B cell (primary cell): ENCODE measurements around the gene NDFIP1. TPM values are rescaled to one million over a fixed set of nuclear protein-coding genes. Genes with fewer than 3 reads are reported as not detected.

ENCODE experiments used
- ATAC-seq: fragments of 200-7000 bp; cut with Tn5 transposase; one replicate; pipeline ENCODE4 v1.10.0; 2021; ENCODE audit warnings: low read depth, mild to moderate bottlenecking, moderate number of reproducible peaks, moderate library complexity
- CTCF ChIA-PET: fragments of 350-600 bp; sonication (Branson Sonifier 250); formaldehyde crosslinking; loops from one replicate; lab custom pipeline; 2021; ENCODE audit warnings: antibody characterized with exemption, inconsistent platforms; lab: Charles Lee
- POLR2A ChIA-PET: fragments of 350-600 bp; sonication (Branson Sonifier 250); formaldehyde crosslinking; loops from one replicate; lab custom pipeline; 2021; ENCODE audit warnings: antibody characterized with exemption; lab: Charles Lee
- DNase-seq: peaks from one replicate; pipeline ENCODE4 v3.0.0; 2013
- H2AFZ ChIP-seq: 2 replicates; pipeline ENCODE4 v1.6.1; 2012; ENCODE audit warnings: mild to moderate bottlenecking, low read depth, low read length; ENCODE audit not compliant: insufficient read depth, poor library complexity, severe bottlenecking
- H3K27ac ChIP-seq, 2 donors: 1 replicate in 1 of 2; 2 replicates in 1 of 2; pipeline ENCODE4 v1.5.1; 2012 to 2013; ENCODE audit warnings: low read length in 2 of 2, mild to moderate bottlenecking in 2 of 2, moderate library complexity in 1 of 2
- H3K27me3 ChIP-seq, 4 experiments: fragments of 200-600 bp in 1 of 4; sonication (generic) in 1 of 4; replicated peaks in 1 of 4; 1 replicate in 2 of 4; 2 replicates in 2 of 4; pipeline versions ENCODE4 v1.6.1 to v1.7.0; 2013 to 2016; ENCODE audit warnings: low read length in 3 of 4, mild to moderate bottlenecking in 2 of 4, mixed read lengths in 1 of 4, moderate library complexity in 1 of 4; ENCODE audit not compliant: insufficient read depth in 4 of 4, control insufficient read depth in 3 of 4; ENCODE audit errors: control extremely low read depth in 1 of 4
- H3K36me3 ChIP-seq, 2 experiments: replicated peaks in 1 of 2; 1 replicate in 1 of 2; 2 replicates in 1 of 2; pipeline versions ENCODE4 v1.6.1 to v1.7.1; 2013; ENCODE audit warnings: low read length in 1 of 2; ENCODE audit not compliant: insufficient read depth in 2 of 2, control insufficient read depth in 1 of 2; ENCODE audit errors: control extremely low read depth in 1 of 2, extremely low read depth in 1 of 2
- H3K4me1 ChIP-seq, 2 donors: fragments of 200-600 bp in 1 of 2; sonication (generic) in 1 of 2; 1 replicate in 1 of 2; 2 replicates in 1 of 2; pipeline versions ENCODE4 v1.5.1 to v1.6.1; 2013 to 2017; ENCODE audit warnings: low read length in 2 of 2; ENCODE audit not compliant: control insufficient read depth in 2 of 2, insufficient read depth in 2 of 2
- H3K4me2 ChIP-seq: replicated peaks from 2 replicates; pipeline ENCODE3; 2012; ENCODE audit warnings: mild to moderate bottlenecking, low read depth, low read length; ENCODE audit not compliant: poor library complexity, severe bottlenecking
- H3K4me3 ChIP-seq, 5 experiments: fragments of 200-600 bp in 1 of 5; sonication (generic) in 1 of 5; 1 replicate in 3 of 5; 2 replicates in 2 of 5; pipeline versions ENCODE4 v1.5.1 to v1.7.0; 2011 to 2016; ENCODE audit warnings: low read length in 4 of 5, mild to moderate bottlenecking in 4 of 5, low read depth in 2 of 5, control low read depth in 1 of 5, moderate library complexity in 1 of 5; ENCODE audit not compliant: insufficient read depth in 1 of 5; ENCODE audit errors: control extremely low read depth in 1 of 5, extremely low read depth in 1 of 5
- H3K79me2 ChIP-seq: fragments of 200-600 bp; sonication (generic); one replicate; pipeline ENCODE4 v1.6.0; 2016; ENCODE audit warnings: low read length; ENCODE audit not compliant: control insufficient read depth, insufficient read depth
- H3K9ac ChIP-seq: fragments of 200-600 bp; sonication (generic); 2 replicates; pipeline ENCODE4 v1.6.1; 2017; ENCODE audit warnings: mild to moderate bottlenecking, low read length, moderate library complexity
- H3K9me3 ChIP-seq, 3 donors: one replicate each; pipeline versions ENCODE4 v1.6.1 to v1.7.1; 2013; ENCODE audit warnings: low read length in 2 of 3; ENCODE audit not compliant: control insufficient read depth in 2 of 3, insufficient read depth in 1 of 3; ENCODE audit errors: control extremely low read depth in 1 of 3
- H4K20me1 ChIP-seq: 2 replicates; pipeline ENCODE4 v1.6.0; 2012; ENCODE audit warnings: mild to moderate bottlenecking, low read length; ENCODE audit not compliant: insufficient read depth, control insufficient read depth, poor library complexity, severe bottlenecking
- H3K27ac Mint-ChIP-seq: one replicate; pipeline ENCODE4 v1.8.0; 2021; ENCODE audit warnings: mixed read lengths
- H3K27me3 Mint-ChIP-seq: one replicate; pipeline ENCODE4 v1.8.0; 2021; ENCODE audit warnings: mixed read lengths
- H3K4me1 Mint-ChIP-seq: one replicate; pipeline ENCODE4 v1.8.0; 2021; ENCODE audit warnings: mixed read lengths
- H3K4me3 Mint-ChIP-seq: one replicate; pipeline ENCODE4 v1.8.0; 2021; ENCODE audit warnings: mixed read lengths
- H3K9me3 Mint-ChIP-seq: one replicate; pipeline ENCODE4 v1.8.0; 2022; ENCODE audit warnings: mixed read lengths; ENCODE audit not compliant: insufficient read depth
- EZH2 ChIP-seq: IDR thresholded peaks from 2 replicates; pipeline ENCODE4 v1.6.1; 2012; ENCODE audit warnings: borderline replicate concordance, low read depth, mild to moderate bottlenecking, moderate library complexity, low read length; ENCODE audit not compliant: insufficient read depth, poor library complexity, severe bottlenecking
- WGBS: methylation state at CpG from one replicate; pipeline ENCODE4 v1.1.5; 2013; ENCODE audit warnings: missing lambda C conversion rate; ENCODE audit not compliant: insufficient coverage; 5-methylcytosine and 5-hydroxymethylcytosine counted together
- intact Hi-C: fragments of 100-400 bp; cut with micrococcal nuclease; formaldehyde crosslinking; loops from one replicate; pipeline ENCODE4 v1.10.0; 2022
- polyA plus RNA-seq: library from polyadenylated mRNA; depleted of rRNA; stranded (reverse); fragments of >200 nt; gene quantifications from 2 replicates; pipeline ENCODE4 v1.2.3, GENCODE V29; 2012
- total RNA-seq, 2 donors: library from RNA; stranded (reverse); fragments of 120-200 nt in 1 of 2; gene quantifications; 1 replicate in 1 of 2; 2 replicates in 1 of 2; pipeline versions ENCODE4 v1.2.3 to v1.2.4, GENCODE V29; 2013 to 2022
- TF ChIP-seq, protein P1 (sequence below): fragments of 200-600 bp; IDR thresholded peaks from one replicate; pipeline ENCODE4 v1.8.0; 2022; ENCODE audit warnings: antibody characterized with exemption, mild to moderate bottlenecking

NDFIP1 gene
- total and polyA plus RNA-seq, 2 donors (not counting 1 experiment from before 2014, with no cell fraction given): 10.6 to 34.6 TPM

DNA sequence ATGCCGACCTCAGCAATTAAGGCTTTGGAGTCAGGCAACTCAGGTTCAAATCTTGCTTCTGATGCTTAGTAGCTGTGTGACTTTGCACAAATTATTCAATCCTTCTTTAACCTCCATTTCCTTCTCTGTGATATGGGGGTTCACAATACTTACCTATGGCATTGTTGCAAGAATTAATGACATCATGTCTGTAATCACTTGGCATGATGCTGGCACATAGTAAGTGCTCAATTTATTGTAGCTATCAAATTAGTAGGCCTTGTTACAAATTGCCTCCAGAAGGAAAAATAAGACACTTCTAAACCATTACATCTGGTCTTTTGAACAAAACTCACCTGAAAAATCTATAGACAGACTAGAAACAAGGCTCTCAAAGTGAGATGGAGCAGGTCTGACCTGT lies 29.9 kb upstream of the NDFIP1 start:
- Mint-ChIP-seq H3K9me3 (no peaks in the 10 kb centered on the region), H3K4me3 (no peak overlapping the region), H3K27me3 (peaks cover 20% of the 10 kb centered on the region), H3K27ac (no peak overlapping the region), H3K4me1 (no peaks in the 10 kb centered on the region)
- intact Hi-C loops: no loop called here
- no peaks in the 10 kb centered on the region for H3K79me2 ChIP-seq
- H3K4me1 ChIP-seq: no peaks in the 10 kb centered on the region
- ChIA-PET CTCF (no interaction called here), POLR2A (no interaction called here)
- no peaks in the 10 kb centered on the region for H3K36me3 ChIP-seq
- H2AFZ ChIP-seq: no peak overlapping the region
- H3K9me3 ChIP-seq: no peaks in the 10 kb centered on the region
- no peak for TF ChIP-seq EZH2
- TF ChIP-seq, protein P1, sequence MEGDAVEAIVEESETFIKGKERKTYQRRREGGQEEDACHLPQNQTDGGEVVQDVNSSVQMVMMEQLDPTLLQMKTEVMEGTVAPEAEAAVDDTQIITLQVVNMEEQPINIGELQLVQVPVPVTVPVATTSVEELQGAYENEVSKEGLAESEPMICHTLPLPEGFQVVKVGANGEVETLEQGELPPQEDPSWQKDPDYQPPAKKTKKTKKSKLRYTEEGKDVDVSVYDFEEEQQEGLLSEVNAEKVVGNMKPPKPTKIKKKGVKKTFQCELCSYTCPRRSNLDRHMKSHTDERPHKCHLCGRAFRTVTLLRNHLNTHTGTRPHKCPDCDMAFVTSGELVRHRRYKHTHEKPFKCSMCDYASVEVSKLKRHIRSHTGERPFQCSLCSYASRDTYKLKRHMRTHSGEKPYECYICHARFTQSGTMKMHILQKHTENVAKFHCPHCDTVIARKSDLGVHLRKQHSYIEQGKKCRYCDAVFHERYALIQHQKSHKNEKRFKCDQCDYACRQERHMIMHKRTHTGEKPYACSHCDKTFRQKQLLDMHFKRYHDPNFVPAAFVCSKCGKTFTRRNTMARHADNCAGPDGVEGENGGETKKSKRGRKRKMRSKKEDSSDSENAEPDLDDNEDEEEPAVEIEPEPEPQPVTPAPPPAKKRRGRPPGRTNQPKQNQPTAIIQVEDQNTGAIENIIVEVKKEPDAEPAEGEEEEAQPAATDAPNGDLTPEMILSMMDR: no peak
- H3K9ac ChIP-seq: no peak overlapping the region
- no peaks in the 10 kb centered on the region for H3K27me3 ChIP-seq
- no peak overlapping the region for H3K4me2 ChIP-seq
- H3K27ac ChIP-seq: no peak overlapping the region
- no peak overlapping the region for H3K4me3 ChIP-seq
- no peaks in the 10 kb centered on the region for H4K20me1 ChIP-seq
- DNase-seq (no peak), ATAC-seq (no peak)
- 100% methylated on average over 1 of the region's 1 CpG for WGBS

DNA sequence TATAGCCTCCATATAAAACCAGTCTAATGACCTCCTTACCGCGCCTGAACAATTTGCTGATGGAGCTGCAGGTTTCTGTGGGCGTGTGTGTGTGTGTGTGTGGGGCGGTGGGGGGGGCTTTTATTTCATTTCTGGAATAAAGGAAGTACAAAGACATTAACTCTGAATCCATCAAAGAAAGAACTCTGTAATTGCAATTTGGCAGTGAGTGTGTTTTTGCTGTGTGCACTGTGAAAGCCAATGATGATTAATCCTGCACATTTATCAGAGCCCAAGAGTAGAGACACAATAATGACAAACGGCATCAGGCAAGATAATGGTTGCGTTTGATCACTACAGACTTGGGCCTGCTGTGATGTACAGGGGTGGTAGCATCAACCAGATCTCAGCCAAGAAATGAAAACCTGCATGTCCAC lies 29.3 kb upstream of the NDFIP1 start:
- ATAC-seq: no peak
- no peak overlapping the region for H3K4me3 Mint-ChIP-seq
- POLR2A ChIA-PET: no interaction called here
- no peaks in the 10 kb centered on the region for H3K27me3 ChIP-seq
- no peaks in the 10 kb centered on the region for H4K20me1 ChIP-seq
- DNase-seq: no peak
- H3K27me3 Mint-ChIP-seq: peaks cover 22% of the 10 kb centered on the region
- H3K4me1 ChIP-seq: no peaks in the 10 kb centered on the region
- intact Hi-C loops: no loop called here
- H3K4me2 ChIP-seq: no peak overlapping the region
- H3K9me3 ChIP-seq: no peaks in the 10 kb centered on the region
- no peak overlapping the region for H3K27ac Mint-ChIP-seq
- no peaks in the 10 kb centered on the region for H3K4me1 Mint-ChIP-seq
- no peak overlapping the region for H3K9ac ChIP-seq
- CTCF ChIA-PET: no interaction called here
- no peak overlapping the region for H3K27ac ChIP-seq
- no peaks in the 10 kb centered on the region for H3K36me3 ChIP-seq
- H3K4me3 ChIP-seq: no peak overlapping the region
- no peak overlapping the region for H2AFZ ChIP-seq
- no peaks in the 10 kb centered on the region for H3K79me2 ChIP-seq
- H3K9me3 Mint-ChIP-seq: no peaks in the 10 kb centered on the region
- no peak for TF ChIP-seq EZH2
- TF ChIP-seq, protein P1: no peak
- WGBS: no CpG with 5 or more reads among the region's 6 CpGs
